Activated naive CD8-positive, alpha-beta T cell treated with anti-CD3 and anti-CD28 coated beads, Interleukin-2, amount 50 U/mL, for 16 hours (primary cell): ENCODE results near the gene ARHGEF12.

Experiments
- DNase-seq: peaks from one replicate; pipeline ENCODE4 v3.0.0-alpha.2; 2020; ENCODE audit warnings: low read depth, low spot score

Gene ARHGEF12

GRCh38 chr11:120340529-120340928 lies 4.3 kb downstream of the ARHGEF12 start:
- no peak for DNase-seq

- DNase-seq: no peak
Measured at GRCh38 chr11:120342226-120342625, 6.0 kb downstream of the ARHGEF12 start.

GRCh38 chr11:120342678-120343077 lies 6.5 kb downstream of the ARHGEF12 start:
- DNase-seq: no peak

- no peak for DNase-seq
Measured at GRCh38 chr11:120343429-120343828, 7.2 kb downstream of the ARHGEF12 start.

- DNase-seq: no peak
Measured at GRCh38 chr11:120344302-120345004, 8.2 kb downstream of the ARHGEF12 start.

- DNase-seq: no peak
Measured at GRCh38 chr11:120346233-120346632, 10.0 kb downstream of the ARHGEF12 start.

- no peak for DNase-seq
Measured at GRCh38 chr11:120350637-120351036, 14.4 kb downstream of the ARHGEF12 start.

- no peak for DNase-seq
Measured at GRCh38 chr11:120352405-120352804, 16.2 kb downstream of the ARHGEF12 start.

- DNase-seq: no peak
Measured at GRCh38 chr11:120354068-120354467, 17.9 kb downstream of the ARHGEF12 start.

GRCh38 chr11:120354779-120355178 lies 18.6 kb downstream of the ARHGEF12 start:
- DNase-seq: no peak

GRCh38 chr11:120357620-120358019 lies 21.4 kb downstream of the ARHGEF12 start:
- DNase-seq: no peak

GRCh38 chr11:120358729-120359128 lies 22.5 kb downstream of the ARHGEF12 start:
- DNase-seq: no peak

GRCh38 chr11:120363436-120363835 lies 27.2 kb downstream of the ARHGEF12 start:
- DNase-seq: no peak

GRCh38 chr11:120365512-120365911 lies 29.3 kb downstream of the ARHGEF12 start:
- DNase-seq: no peak

GRCh38 chr11:120372296-120372695 lies 36.1 kb downstream of the ARHGEF12 start:
- DNase-seq: no peak

- no peak for DNase-seq
Measured at GRCh38 chr11:120375076-120375475, 38.9 kb downstream of the ARHGEF12 start.

GRCh38 chr11:120376547-120377182 lies 40.5 kb downstream of the ARHGEF12 start:
- no peak for DNase-seq

GRCh38 chr11:120378474-120378873 lies 42.3 kb downstream of the ARHGEF12 start:
- DNase-seq: no peak

GRCh38 chr11:120381401-120381800 lies 45.2 kb downstream of the ARHGEF12 start:
- no peak for DNase-seq

- no peak for DNase-seq
Measured at GRCh38 chr11:120383518-120384155, 47.4 kb downstream of the ARHGEF12 start.

- no peak for DNase-seq
Measured at GRCh38 chr11:120384476-120384875, 48.3 kb downstream of the ARHGEF12 start.

- no peak for DNase-seq
Measured at GRCh38 chr11:120385110-120385509, 48.9 kb downstream of the ARHGEF12 start.

GRCh38 chr11:120385655-120386054 lies 49.4 kb downstream of the ARHGEF12 start:
- no peak for DNase-seq
